GM12878 (cell line): ENCODE data around the gene CCDC136. TPM values are rescaled to one million over a fixed set of nuclear protein-coding genes. Genes with fewer than 3 reads are reported as not detected.

Experiments
- BCL11A ChIP-seq: IDR thresholded peaks from 2 replicates; pipeline ENCODE4 v1.6.1; 2011; ENCODE audit warnings: low read depth, low read length
- CREB1 ChIP-seq: IDR thresholded peaks from 2 replicates; pipeline ENCODE4 v1.6.1; 2012; ENCODE audit warnings: low read depth, mild to moderate bottlenecking, inconsistent platforms
- HDGF ChIP-seq: fragments of 450-650 bp; IDR thresholded peaks from 2 replicates; pipeline ENCODE4 v1.6.1; 2016; ENCODE audit warnings: antibody characterized with exemption
- IKZF2 ChIP-seq, 2 experiments: fragments of 450-650 bp; IDR thresholded peaks; 2 replicates each; pipeline ENCODE4 v1.6.1; 2017; ENCODE audit warnings: mild to moderate bottlenecking in 2 of 2, moderate library complexity in 2 of 2
- MYB ChIP-seq: fragments of 150-350 bp; IDR thresholded peaks from 2 replicates; pipeline ENCODE4 v1.6.1; 2014; ENCODE audit warnings: mild to moderate bottlenecking, low read depth, low read length, borderline replicate concordance
- NFYB ChIP-seq: IDR thresholded peaks from 2 replicates; pipeline ENCODE4 v1.6.1; 2011; ENCODE audit warnings: low read depth, mild to moderate bottlenecking, low read length, improper control_type of control experiment, moderate library complexity; ENCODE audit not compliant: insufficient read depth
- NR2C1 ChIP-seq: fragments of 450-650 bp; IDR thresholded peaks from 2 replicates; pipeline ENCODE4 v1.6.1; 2017; ENCODE audit warnings: antibody characterized with exemption, mild to moderate bottlenecking, moderate library complexity
- PAX8 ChIP-seq: fragments of 450-650 bp; IDR thresholded peaks from 2 replicates; pipeline ENCODE4 v1.6.1; 2017; ENCODE audit warnings: mild to moderate bottlenecking, moderate library complexity
- RCOR1 ChIP-seq: conservative IDR thresholded peaks from 2 replicates; pipeline ENCODE4 v1.6.1; 2012; ENCODE audit warnings: low read depth, low read length, improper control_type of control experiment
- SMAD1 ChIP-seq: fragments of 450-650 bp; IDR thresholded peaks from 2 replicates; pipeline ENCODE4 v1.6.1; 2018; ENCODE audit warnings: mild to moderate bottlenecking, low read depth; ENCODE audit not compliant: partially characterized antibody
- YBX1 ChIP-seq: fragments of 450-650 bp; IDR thresholded peaks from 2 replicates; pipeline ENCODE4 v1.6.1; 2016; ENCODE audit warnings: antibody characterized with exemption
- ZBTB4 ChIP-seq: fragments of 450-650 bp; formaldehyde crosslinking; IDR thresholded peaks from 2 replicates; pipeline ENCODE4 v1.4.0; 2022; ENCODE audit warnings: mild to moderate bottlenecking, moderate library complexity
- ZNF384 ChIP-seq: IDR thresholded peaks from 2 replicates; pipeline ENCODE4 v1.6.1; 2012; ENCODE audit warnings: low read depth, mild to moderate bottlenecking, low read length, improper control_type of control experiment, borderline replicate concordance
- polyA plus RNA-seq, 11 experiments: library from polyadenylated mRNA; depleted of rRNA in 4 of 11; unstranded in 6 of 11; stranded (reverse) in 5 of 11; fragments of >200 nt; fragmentation: Nextera tagmentation in 4 of 11; fragmentation: Illumina TruSeq in 1 of 11; extraction: Ambion mirVana in 4 of 11; extraction: Trizol in 1 of 11; gene quantifications; 1 replicate in 1 of 11; 2 replicates in 10 of 11; pipeline versions ENCODE4 v1.2.1 to v1.2.3, GENCODE V29; 2011 to 2016; ENCODE audit warnings: inconsistent platforms in 2 of 11, missing spikeins in 2 of 11, low read depth in 1 of 11
- total RNA-seq, 4 experiments: library from RNA; depleted of rRNA in 3 of 4; stranded (reverse); fragments of >200 nt in 3 of 4; fragmentation: Illumina TruSeq in 1 of 4; extraction: Trizol in 1 of 4; gene quantifications; 2 replicates each; pipeline versions ENCODE4 v1.2.1 to v1.2.3, GENCODE V29; 2013 to 2021

CCDC136 gene
- total and polyA plus RNA-seq, 10 of the 15 experiments (the other 5 are each of a cell fraction or from before 2014, with no cell fraction given), result 0.32 to 4.8 (median 1.5) TPM

- TF ChIP-seq ZBTB4, result no peak
- no peak for TF ChIP-seq SMAD1
- TF ChIP-seq HDGF, result no peak
- no peak for TF ChIP-seq MYB
- no peak for TF ChIP-seq NR2C1
- TF ChIP-seq IKZF2 (IDR thresholded peaks at IDR 0.05), result no peak
- TF ChIP-seq CREB1, result no peak
- no peak for TF ChIP-seq NFYB
- no peak for TF ChIP-seq ZNF384
- TF ChIP-seq YBX1, result no peak
- TF ChIP-seq BCL11A, result no peak
- TF ChIP-seq RCOR1, result no peak
- no peak for TF ChIP-seq PAX8
These were observed 13.5 kb downstream of the CCDC136 start (continued) for GRCh38 chr7:128805225-128805624.
